ENCODE data around the gene CD59. TPM values are rescaled to one million over a fixed set of nuclear protein-coding genes. Genes with fewer than 3 reads are reported as not detected.

CD59 gene
- total and polyA plus RNA-seq, 2 experiments from 2014 or later: 298 to 346 TPM

GRCh38 chr11:33695051-33695566 is 41.1 kb downstream of the CD59 start:
- H3K4me1 ChIP-seq (ENCODE audit: insufficient read depth): peaks cover 41% of the 10 kb centered on the region
- no peak overlapping the region for H3K4me2 ChIP-seq
- no peaks in the 10 kb centered on the region for H3K27me3 ChIP-seq
- TF ChIP-seq EZH2 (IDR thresholded peaks at IDR 0.05; ENCODE audit: borderline replicate concordance) (no peak), EZH2phosphoT487 (IDR thresholded peaks at IDR 0.05; ENCODE audit: low read depth, severe bottlenecking, unreplicated experiment) (no peak), CTCF (IDR thresholded peaks at IDR 0.05; ENCODE audit: poor library complexity) (no peak)
- H2AFZ ChIP-seq: no peak overlapping the region
- no peaks in the 10 kb centered on the region for H3K9me2 ChIP-seq (replicated peaks; ENCODE audit: insufficient read depth)
- no peak for DNase-seq (ENCODE audit: low spot score)
- H4K20me1 ChIP-seq (ENCODE audit: insufficient read depth, poor library complexity, severe bottlenecking): no peaks in the 10 kb centered on the region
- no peak overlapping the region for H3K27ac ChIP-seq
- H3K36me3 ChIP-seq (replicated peaks; ENCODE audit: insufficient read depth, low read depth): no peaks in the 10 kb centered on the region
- no peaks in the 10 kb centered on the region for H3K79me2 ChIP-seq
- H3K4me3 ChIP-seq: no peak overlapping the region
- 88% methylated on average over 4 of the region's 4 CpGs for WGBS (ENCODE audit: low lambda C conversion rate, missing lambda C conversion rate)
- no peaks in the 10 kb centered on the region for H3K9me3 ChIP-seq (ENCODE audit: low read depth)

GRCh38 chr11:33694346-33695050 is 41.7 kb downstream of the CD59 start:
- Histone ChIP-seq H3K27me3 (no peaks in the 10 kb centered on the region), H3K4me1 (ENCODE audit: insufficient read depth) (peaks cover 39% of the 10 kb centered on the region), H3K4me2 (no peak overlapping the region), H3K4me3 (no peak overlapping the region), H3K79me2 (no peaks in the 10 kb centered on the region), H4K20me1 (ENCODE audit: insufficient read depth, poor library complexity, severe bottlenecking) (no peaks in the 10 kb centered on the region), H3K9me2 (replicated peaks; ENCODE audit: insufficient read depth) (no peaks in the 10 kb centered on the region), H2AFZ (no peak overlapping the region), H3K36me3 (replicated peaks; ENCODE audit: insufficient read depth, low read depth) (no peaks in the 10 kb centered on the region), H3K27ac (no peak overlapping the region), H3K9me3 (ENCODE audit: low read depth) (no peaks in the 10 kb centered on the region)
- WGBS (ENCODE audit: low lambda C conversion rate, missing lambda C conversion rate): 94% methylated on average over 4 of the region's 4 CpGs
- no peak for DNase-seq (ENCODE audit: low spot score)
- TF ChIP-seq EZH2 (IDR thresholded peaks at IDR 0.05; ENCODE audit: borderline replicate concordance) (no peak), EZH2phosphoT487 (IDR thresholded peaks at IDR 0.05; ENCODE audit: low read depth, severe bottlenecking, unreplicated experiment) (no peak), CTCF (IDR thresholded peaks at IDR 0.05; ENCODE audit: poor library complexity) (no peak)

- peak overlapping the region; percentile 93 for H3K27ac ChIP-seq
- no peak for DNase-seq (ENCODE audit: low spot score)
- H3K36me3 ChIP-seq (replicated peaks; ENCODE audit: insufficient read depth, low read depth): no peaks in the 10 kb centered on the region
- 72% methylated on average over 5 of the region's 5 CpGs for WGBS (ENCODE audit: low lambda C conversion rate, missing lambda C conversion rate)
- H2AFZ ChIP-seq: no peak overlapping the region
- no peaks in the 10 kb centered on the region for H4K20me1 ChIP-seq (ENCODE audit: insufficient read depth, poor library complexity, severe bottlenecking)
- H3K27me3 ChIP-seq: no peaks in the 10 kb centered on the region
- no peaks in the 10 kb centered on the region for H3K9me3 ChIP-seq (ENCODE audit: low read depth)
- peaks cover 32% of the 10 kb centered on the region for H3K4me1 ChIP-seq (ENCODE audit: insufficient read depth)
- no peaks in the 10 kb centered on the region for H3K9me2 ChIP-seq (replicated peaks; ENCODE audit: insufficient read depth)
- no peaks in the 10 kb centered on the region for H3K79me2 ChIP-seq
- TF ChIP-seq EZH2phosphoT487 (IDR thresholded peaks at IDR 0.05; ENCODE audit: low read depth, severe bottlenecking, unreplicated experiment) (no peak), CTCF (IDR thresholded peaks at IDR 0.05; ENCODE audit: poor library complexity) (no peak), EZH2 (IDR thresholded peaks at IDR 0.05; ENCODE audit: borderline replicate concordance) (no peak)
- H3K4me3 ChIP-seq: no peak overlapping the region
- H3K4me2 ChIP-seq: no peak overlapping the region
These were observed 43.7 kb downstream of the CD59 start for GRCh38 chr11:33692541-33692940.
